Liver (tissue), 9 donors: ENCODE measurements around the gene AKR1C2. TPM values are rescaled to one million over a fixed set of nuclear protein-coding genes. Genes with fewer than 3 reads are reported as not detected.

Experiments
- DNase-seq: peaks from one replicate; pipeline ENCODE4 v3.0.0-alpha.2; 2017; ENCODE audit warnings: low spot score
- H3K27ac ChIP-seq, 2 donors: one replicate each; pipeline ENCODE4 v1.7.0; 2013; ENCODE audit warnings: inconsistent platforms in 2 of 2, low read length in 2 of 2, control low read depth in 1 of 2, low read depth in 1 of 2, mild to moderate bottlenecking in 1 of 2
- H3K27me3 ChIP-seq, 4 donors: one replicate each; pipeline versions ENCODE4 v1.6.1 to v1.7.0; 2013; ENCODE audit warnings: low read length in 3 of 4, inconsistent platforms in 1 of 4, mild to moderate bottlenecking in 1 of 4, moderate library complexity in 1 of 4; ENCODE audit not compliant: control insufficient read depth in 4 of 4, insufficient read depth in 4 of 4
- H3K36me3 ChIP-seq, 4 donors: one replicate each; pipeline versions ENCODE4 v1.6.1 to v1.7.0; 2013; ENCODE audit warnings: low read length in 3 of 4, mild to moderate bottlenecking in 3 of 4, low read depth in 1 of 4, moderate library complexity in 1 of 4; ENCODE audit not compliant: control insufficient read depth in 4 of 4, insufficient read depth in 3 of 4
- H3K4me1 ChIP-seq, 4 donors: one replicate each; pipeline versions ENCODE4 v1.6.1 to v1.7.0; 2013; ENCODE audit warnings: low read length in 3 of 4, mild to moderate bottlenecking in 3 of 4, moderate library complexity in 1 of 4; ENCODE audit not compliant: control insufficient read depth in 4 of 4, insufficient read depth in 4 of 4
- H3K4me3 ChIP-seq, 3 donors: one replicate each; pipeline versions ENCODE4 v1.6.1 to v1.7.0; 2013; ENCODE audit warnings: low read length in 3 of 3, control low read depth in 1 of 3, low read depth in 1 of 3, mild to moderate bottlenecking in 1 of 3
- H3K9ac ChIP-seq, 2 donors: one replicate each; pipeline ENCODE4 v1.7.0; 2013; ENCODE audit warnings: low read length in 2 of 2, mild to moderate bottlenecking in 2 of 2, moderate library complexity in 2 of 2, control low read depth in 1 of 2, low read depth in 1 of 2
- H3K9me3 ChIP-seq, 4 donors: one replicate each; pipeline versions ENCODE4 v1.6.1 to v1.7.0; 2013; ENCODE audit warnings: low read length in 3 of 4; ENCODE audit not compliant: control insufficient read depth in 4 of 4
- ATF3 ChIP-seq: IDR thresholded peaks from 2 replicates; pipeline ENCODE4 v1.6.1; 2016; ENCODE audit warnings: antibody characterized with exemption
- CTCF ChIP-seq: fragments of 150-350 bp; IDR thresholded peaks from 2 replicates; pipeline ENCODE4 v1.5.1; 2017; ENCODE audit warnings: improper control_type of control experiment, low read depth, low read length; ENCODE audit not compliant: missing input control
- EGR1 ChIP-seq, 2 donors: IDR thresholded peaks; 2 replicates each; pipeline ENCODE4 v1.6.1; 2016 to 2018; ENCODE audit warnings: antibody characterized with exemption in 2 of 2, low read depth in 2 of 2
- FOXA1 ChIP-seq: IDR thresholded peaks from 2 replicates; pipeline ENCODE4 v1.6.1; 2016; ENCODE audit warnings: antibody characterized with exemption
- FOXA2 ChIP-seq: IDR thresholded peaks from 2 replicates; pipeline ENCODE4 v1.6.1; 2016; ENCODE audit warnings: antibody characterized with exemption
- GABPA ChIP-seq, 2 donors: IDR thresholded peaks in 1 of 2; conservative IDR thresholded peaks in 1 of 2; 2 replicates each; pipeline ENCODE4 v1.6.1; 2016; ENCODE audit warnings: antibody characterized with exemption in 2 of 2, mild to moderate bottlenecking in 1 of 2, moderate library complexity in 1 of 2
- HNF4A ChIP-seq, 2 donors: conservative IDR thresholded peaks; 2 replicates each; pipeline ENCODE4 v1.6.1; 2016; ENCODE audit warnings: antibody characterized with exemption in 2 of 2, mild to moderate bottlenecking in 2 of 2
- HNF4G ChIP-seq: IDR thresholded peaks from 2 replicates; pipeline ENCODE4 v1.6.1; 2016; ENCODE audit warnings: antibody characterized with exemption
- JUND ChIP-seq, 2 donors: IDR thresholded peaks; 2 replicates each; pipeline ENCODE4 v1.6.1; 2016; ENCODE audit warnings: antibody characterized with exemption in 2 of 2
- MAX ChIP-seq: IDR thresholded peaks from 2 replicates; pipeline ENCODE4 v1.6.1; 2016; ENCODE audit warnings: antibody characterized with exemption
- NR2F2 ChIP-seq: IDR thresholded peaks from 2 replicates; pipeline ENCODE4 v1.6.1; 2016; ENCODE audit warnings: antibody characterized with exemption
- RAD21 ChIP-seq, 2 donors: IDR thresholded peaks; 2 replicates each; pipeline ENCODE4 v1.6.1; 2016; ENCODE audit warnings: antibody characterized with exemption in 2 of 2, mild to moderate bottlenecking in 2 of 2
- REST ChIP-seq: IDR thresholded peaks from 2 replicates; pipeline ENCODE4 v1.6.1; 2016; ENCODE audit warnings: antibody characterized with exemption, mild to moderate bottlenecking
- RXRA ChIP-seq, 2 donors: IDR thresholded peaks; 2 replicates each; pipeline ENCODE4 v1.6.1; 2017 to 2018; ENCODE audit warnings: antibody characterized with exemption in 2 of 2, mild to moderate bottlenecking in 1 of 2
- SP1 ChIP-seq: IDR thresholded peaks from 2 replicates; pipeline ENCODE4 v1.6.1; 2018; ENCODE audit warnings: antibody characterized with exemption, mild to moderate bottlenecking
- TAF1 ChIP-seq: conservative IDR thresholded peaks from 2 replicates; pipeline ENCODE4 v1.6.1; 2016; ENCODE audit warnings: antibody characterized with exemption, mild to moderate bottlenecking
- YY1 ChIP-seq: IDR thresholded peaks from 2 replicates; pipeline ENCODE4 v1.6.1; 2016; ENCODE audit warnings: antibody characterized with exemption, mild to moderate bottlenecking
- ZBTB33 ChIP-seq: IDR thresholded peaks from 2 replicates; pipeline ENCODE4 v1.6.1; 2016; ENCODE audit warnings: antibody characterized with exemption
- polyA plus RNA-seq, 2 donors: library from polyadenylated mRNA; stranded (reverse) in 1 of 2; unstranded in 1 of 2; fragments of 200-250 nt in 1 of 2; fragments of >200 nt in 1 of 2; fragmentation: Nextera tagmentation in 1 of 2; extraction: Ambion mirVana in 1 of 2; gene quantifications; one replicate each; pipeline versions ENCODE4 v1.2.1 to v1.2.3, GENCODE V29; 2013 to 2015
- total RNA-seq, 2 donors: library from RNA; depleted of rRNA; stranded (reverse); fragments of >200 nt; gene quantifications; one replicate each; pipeline ENCODE4 v1.2.3, GENCODE V29; 2014
- donor health status: healthy.
- donor health status: healthy.
- donor health status: healthy.
- donor health status: healthy.
- donor health status: healthy.

AKR1C2 gene
- total and polyA plus RNA-seq, 4 donors, result 63.8 to 699 (median 162) TPM

GRCh38 chr10:4947039-4947634, 56.5 kb downstream of the AKR1C2 start:
- no peaks in the 10 kb centered on the region for H3K27me3 ChIP-seq
- no peaks in the 10 kb centered on the region for H3K9me3 ChIP-seq
- H3K9ac ChIP-seq, result peak overlapping the region; percentile 67 to 93
- TF ChIP-seq TAF1, result no peak
- peak; percentile 52 for TF ChIP-seq MAX
- TF ChIP-seq FOXA1, result peak; percentile 40
- peak; percentile 29 for TF ChIP-seq REST
- TF ChIP-seq HNF4A (conservative IDR thresholded peaks at IDR 0.05), result peak in 1 of 2 donors; percentile 59
- no peak for TF ChIP-seq ATF3
- TF ChIP-seq GABPA (IDR thresholded peaks at IDR 0.05 in 1 of 2, conservative IDR thresholded peaks at IDR 0.05 in 1 of 2), result no peak
- peak; percentile 64 for TF ChIP-seq FOXA2
- peak in 1 of 2 donors; percentile 52 for TF ChIP-seq JUND (IDR thresholded peaks at IDR 0.05)
- peak in 1 of 2 donors; percentile 62 for TF ChIP-seq RAD21 (IDR thresholded peaks at IDR 0.05)
- TF ChIP-seq EGR1 (IDR thresholded peaks at IDR 0.05; ENCODE audit: low read depth in 2 of 2), result peak in 1 of 2 donors; percentile 80
- TF ChIP-seq HNF4G, result peak; percentile 12
- peak; percentile 37 for TF ChIP-seq YY1
- TF ChIP-seq RXRA (IDR thresholded peaks at IDR 0.05), result peak in 1 of 2 donors; percentile 72
- peak; percentile 53 for TF ChIP-seq SP1
- no peak for TF ChIP-seq NR2F2
- TF ChIP-seq CTCF, result no peak
- TF ChIP-seq ZBTB33, result peak; percentile 44
- H3K27ac ChIP-seq, result peak overlapping the region; percentile 94 to 99
- no peak for DNase-seq
- H3K4me3 ChIP-seq, result no peak overlapping the region
- H3K36me3 ChIP-seq, result no peaks in the 10 kb centered on the region
- H3K4me1 ChIP-seq, result peaks cover 9 to 42% (median 23%) of the 10 kb centered on the region in 4 donors
